GM12891 (cell line): ENCODE data around the gene CNTN5.

Source experiments
- DNase-seq: peaks from one replicate; pipeline ENCODE4 v3.0.0; 2011; ENCODE audit warnings: low spot score; ENCODE audit not compliant: insufficient read length
- FAIRE-seq: peaks from 2 replicates; lab custom pipeline; 2011; peaks lifted over from hg19 to GRCh38; lab: Jason Lieb, UNC
- PAX5 ChIP-seq: IDR thresholded peaks from 2 replicates; pipeline ENCODE4 v1.6.1; 2011; ENCODE audit warnings: low read length, moderate library complexity, mild to moderate bottlenecking; ENCODE audit not compliant: insufficient read depth, severe bottlenecking
- POLR2A ChIP-seq: IDR thresholded peaks from 2 replicates; pipeline ENCODE4 v1.6.1; 2011; ENCODE audit warnings: low read depth, low read length, control low read depth
- POLR2AphosphoS5 ChIP-seq: IDR thresholded peaks from 2 replicates; pipeline ENCODE4 v1.6.1; 2011; ENCODE audit warnings: low read depth, low read length, control low read depth
- POU2F2 ChIP-seq: IDR thresholded peaks from 2 replicates; pipeline ENCODE4 v1.6.1; 2011; ENCODE audit warnings: low read depth, mild to moderate bottlenecking, control low read depth, low read length, moderate library complexity
- SPI1 ChIP-seq: IDR thresholded peaks from 2 replicates; pipeline ENCODE4 v1.6.1; 2011; ENCODE audit warnings: low read depth, low read length, control low read depth
- TAF1 ChIP-seq: IDR thresholded peaks from 2 replicates; pipeline ENCODE4 v1.6.1; 2011; ENCODE audit warnings: low read depth, low read length, control low read depth

Gene CNTN5

DNA sequence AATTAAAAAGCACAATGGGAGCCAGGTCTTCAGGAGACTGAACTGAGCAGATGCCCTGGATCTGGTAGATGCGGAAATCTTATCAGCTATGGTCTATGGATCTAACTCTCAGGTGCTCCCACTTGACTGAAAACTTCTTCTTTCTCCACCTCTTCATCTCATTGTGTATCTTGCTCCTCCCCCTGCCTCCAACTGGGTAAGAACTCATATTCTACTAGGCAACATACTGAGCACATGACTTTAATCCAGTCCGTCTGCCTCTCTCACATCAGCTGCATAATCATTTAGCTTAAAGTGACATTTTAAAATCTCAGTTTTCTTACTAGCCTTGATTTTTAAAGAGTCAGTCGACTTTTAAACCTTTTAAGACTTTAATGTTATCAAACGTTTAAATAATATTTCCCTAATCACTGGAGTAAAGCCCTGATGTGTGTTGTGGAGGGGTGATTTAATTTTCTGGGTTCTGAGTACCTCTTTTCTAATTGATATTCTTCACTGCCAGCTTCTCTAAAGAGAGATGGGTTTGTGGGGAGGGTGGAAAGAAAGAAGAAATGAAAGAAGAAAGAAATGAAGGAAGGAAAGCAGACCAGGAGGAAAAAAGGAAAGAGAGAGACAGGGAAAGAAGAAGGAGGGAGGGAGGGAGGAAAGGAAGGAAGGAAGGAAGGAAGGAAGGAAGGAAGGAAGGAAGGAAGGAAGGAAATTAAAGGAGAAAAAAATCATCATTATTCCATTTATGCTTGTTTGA lies 1073.5 kb downstream of the CNTN5 start:
- DNase-seq = no peak
- no peak for TF ChIP-seq PAX5
- no peak for TF ChIP-seq TAF1
- TF ChIP-seq SPI1 = no peak
- TF ChIP-seq POLR2A = no peak
- no peak for TF ChIP-seq POLR2AphosphoS5
- TF ChIP-seq POU2F2 = no peak
- no peak for FAIRE-seq

- no peak for TF ChIP-seq POLR2A
- TF ChIP-seq PAX5 = no peak
- TF ChIP-seq POU2F2 = no peak
- TF ChIP-seq SPI1 = no peak
- no peak for TF ChIP-seq POLR2AphosphoS5
- no peak for TF ChIP-seq TAF1
- FAIRE-seq (no peak), DNase-seq (no peak)
These were observed 1075.1 kb downstream of the CNTN5 start for GRCh38 chr11:100095809-100096208.

DNA sequence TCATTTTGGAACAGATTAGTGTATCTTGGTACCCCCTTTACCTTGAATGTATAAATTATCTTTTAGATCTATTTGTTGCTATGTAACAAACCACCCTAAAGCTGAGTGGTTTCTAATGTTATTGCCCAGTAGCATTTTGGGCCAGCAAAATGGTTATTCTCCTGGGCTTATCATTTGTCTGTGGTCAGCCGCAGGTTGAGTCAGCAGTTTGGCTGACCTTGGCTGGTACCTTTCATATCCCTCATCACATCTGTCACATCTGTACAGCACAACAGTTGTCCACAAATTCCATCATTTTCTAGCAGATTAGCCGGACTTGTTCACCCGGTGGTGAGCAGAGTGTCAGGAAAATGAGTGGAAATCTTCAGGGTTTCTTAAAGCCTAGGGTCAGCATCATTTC lies 1077.8 kb downstream of the CNTN5 start:
- DNase-seq = no peak
- no peak for TF ChIP-seq POLR2AphosphoS5
- FAIRE-seq = no peak

DNA sequence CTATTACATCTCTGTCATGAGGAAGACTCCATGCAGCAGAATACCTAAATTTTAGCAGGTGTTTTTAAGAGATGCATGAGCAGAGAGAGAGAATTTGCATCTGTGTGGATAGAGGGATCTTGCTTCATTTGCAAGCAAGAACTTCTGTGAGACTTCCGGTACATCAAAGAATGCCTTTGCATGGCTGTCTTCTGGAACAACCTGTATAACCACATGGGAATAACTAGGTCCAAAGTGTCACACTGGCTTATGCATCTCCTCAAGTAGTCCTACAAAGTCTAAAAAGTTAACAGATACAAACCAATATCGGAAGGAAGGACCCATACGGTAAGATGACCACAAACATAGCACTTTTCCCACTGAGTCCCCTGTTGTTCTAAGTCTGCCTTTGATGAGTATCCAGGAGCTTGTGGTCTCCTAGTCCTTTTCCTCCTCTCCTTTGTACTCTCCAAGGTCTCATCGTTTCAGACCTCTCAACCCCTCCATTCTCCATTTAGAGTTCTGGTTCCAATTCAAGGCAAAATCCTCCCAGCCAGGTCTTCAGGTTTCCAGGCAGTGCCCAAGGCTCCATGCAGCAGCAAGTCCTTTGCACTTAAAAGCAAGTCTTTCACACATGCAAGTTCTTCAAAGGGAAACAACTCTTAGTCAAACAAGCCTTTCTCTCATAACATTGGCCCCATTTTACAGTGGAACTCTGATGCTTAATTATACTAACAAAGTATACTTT lies 1084.7 kb downstream of the CNTN5 start:
- no peak for DNase-seq

GRCh38 chr11:100105982-100106358 lies 1085.2 kb downstream of the CNTN5 start:
- FAIRE-seq (no peak), DNase-seq (no peak)
- TF ChIP-seq TAF1 = no peak

More for the DNA sequence above, 1084.7 kb downstream of the CNTN5 start:
- no peak for FAIRE-seq
- TF ChIP-seq POLR2A = no peak
- no peak for TF ChIP-seq SPI1
- no peak for TF ChIP-seq PAX5
- TF ChIP-seq TAF1 = no peak
- no peak for TF ChIP-seq POU2F2
- TF ChIP-seq POLR2AphosphoS5 = no peak

DNA sequence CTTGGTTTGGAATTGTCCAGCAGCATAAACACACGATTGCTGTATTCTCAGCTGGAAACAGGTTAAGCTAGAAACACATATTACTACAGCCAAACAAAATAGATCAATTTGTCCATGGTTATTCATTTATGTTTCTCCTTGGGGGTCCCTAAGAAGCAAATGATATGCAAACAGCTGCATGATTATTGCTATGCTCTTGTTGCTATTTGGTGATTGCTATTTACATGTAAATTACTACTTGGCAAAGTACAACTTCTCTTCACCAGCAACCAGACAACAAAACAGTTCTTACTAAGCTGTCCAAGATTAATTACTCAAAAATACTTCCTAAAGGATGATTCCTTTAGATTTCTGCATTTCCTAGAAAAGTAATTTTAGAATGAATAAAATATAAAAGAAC lies 1098.4 kb downstream of the CNTN5 start:
- no peak for TF ChIP-seq PAX5
- no peak for TF ChIP-seq TAF1
- no peak for TF ChIP-seq POLR2A
- DNase-seq (no peak), FAIRE-seq (no peak)

GRCh38 chr11:100133114-100133513 lies 1112.4 kb downstream of the CNTN5 start:
- FAIRE-seq = no peak

GRCh38 chr11:100141201-100141600 lies 1120.5 kb downstream of the CNTN5 start:
- no peak for FAIRE-seq
- DNase-seq = no peak
- TF ChIP-seq POLR2A (no peak), SPI1 (no peak), PAX5 (no peak), POLR2AphosphoS5 (no peak), POU2F2 (no peak), TAF1 (no peak)

More at GRCh38 chr11:100133114-100133513, 1112.4 kb downstream of the CNTN5 start:
- TF ChIP-seq SPI1 (no peak), TAF1 (no peak), POLR2AphosphoS5 (no peak), PAX5 (no peak), POLR2A (no peak), POU2F2 (no peak)
- no peak for DNase-seq

DNA sequence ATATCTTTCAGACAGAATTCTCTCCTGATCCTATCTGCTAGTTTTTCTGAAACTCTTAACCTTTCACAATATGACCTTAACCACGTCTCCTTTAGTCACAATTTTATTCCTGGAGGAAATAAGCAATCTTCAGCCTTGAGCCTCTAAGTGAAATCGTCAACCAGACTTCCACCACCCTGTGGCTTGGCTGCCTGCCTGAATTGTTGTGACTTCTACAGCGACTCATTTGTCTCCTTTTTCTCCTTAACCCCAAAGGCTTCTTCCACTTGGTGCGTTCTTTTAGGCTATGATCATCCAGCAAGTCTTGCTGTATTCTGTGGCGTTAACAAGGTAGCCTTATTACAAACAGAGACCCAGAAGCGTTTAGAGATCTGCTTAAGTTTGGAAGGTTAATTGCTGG lies 1131.2 kb downstream of the CNTN5 start:
- FAIRE-seq = no peak
- no peak for TF ChIP-seq SPI1
- TF ChIP-seq POLR2A = no peak
- TF ChIP-seq POLR2AphosphoS5 = no peak
- no peak for TF ChIP-seq PAX5
- no peak for TF ChIP-seq TAF1
- no peak for TF ChIP-seq POU2F2
- no peak for DNase-seq

DNA sequence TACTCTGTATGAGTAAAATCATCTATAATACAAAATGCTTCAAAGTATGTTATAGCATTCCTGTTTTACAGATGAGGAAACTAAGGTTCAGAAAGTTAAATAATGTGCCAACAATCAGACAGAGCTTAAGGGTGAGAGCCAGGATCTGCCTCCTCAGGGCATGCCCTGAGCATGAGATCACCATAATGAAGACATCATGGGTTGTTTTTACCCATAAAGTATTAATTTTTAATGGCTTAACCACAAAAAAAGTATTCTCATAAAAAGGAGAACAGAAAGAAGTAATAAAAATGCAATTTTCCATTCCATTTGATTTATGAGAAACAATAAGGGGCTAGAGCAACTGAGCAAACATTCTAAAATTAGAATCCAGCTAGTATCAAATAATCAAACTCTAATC lies 1132.0 kb downstream of the CNTN5 start:
- FAIRE-seq (no peak), DNase-seq (no peak)
- TF ChIP-seq PAX5 (no peak), SPI1 (no peak), TAF1 (no peak), POLR2A (no peak), POLR2AphosphoS5 (no peak), POU2F2 (no peak)
